Prostate gland (tissue), 2 donors: ENCODE results near the gene RPL26. TPM values are rescaled to one million over a fixed set of nuclear protein-coding genes. Genes with fewer than 3 reads are reported as not detected.
A peak's percentile ranks its signal among the peaks of the same experiment; 100 is the strongest.

Source experiments
- DNase-seq: peaks from one replicate; pipeline ENCODE4 v3.0.0-alpha.2; 2019; ENCODE audit warnings: low spot score
- H3K27ac ChIP-seq, 2 donors: fragments of 200-600 bp; sonication (generic); 2 replicates each; pipeline ENCODE4 v1.5.1; 2017 to 2019
- H3K27me3 ChIP-seq: fragments of 200-600 bp; sonication (generic); replicated peaks from 2 replicates; pipeline ENCODE4 v1.5.1; 2019; ENCODE audit not compliant: insufficient read depth
- H3K36me3 ChIP-seq, 2 donors: fragments of 200-600 bp; sonication (generic); 1 replicate in 1 of 2; 2 replicates in 1 of 2; pipeline versions ENCODE4 v1.5.1 to v1.8.1; 2017 to 2019
- H3K4me1 ChIP-seq: fragments of 200-600 bp; sonication (generic); replicated peaks from 2 replicates; pipeline ENCODE4 v1.5.1; 2019
- H3K4me3 ChIP-seq, 2 donors: fragments of 200-600 bp; sonication (generic); 2 replicates each; pipeline ENCODE4 v1.5.1; 2017 to 2019
- H3K9me3 ChIP-seq: fragments of 200-600 bp; sonication (generic); 2 replicates; pipeline ENCODE4 v1.5.1; 2017
- POLR2A ChIP-seq: fragments of 450-650 bp; IDR thresholded peaks from one replicate; pipeline ENCODE4 v1.6.1; 2016; ENCODE audit warnings: antibody characterized with exemption, mild to moderate bottlenecking
- POLR2AphosphoS5 ChIP-seq: sonication (generic); formaldehyde crosslinking; IDR thresholded peaks from one replicate; pipeline ENCODE4 v1.6.1; 2017; ENCODE audit warnings: antibody characterized with exemption
- WGBS: methylation state at CpG from one replicate; pipeline ENCODE4 v1.1.5; 2018; 5-methylcytosine and 5-hydroxymethylcytosine counted together
- intact Hi-C: fragments of 100-400 bp; cut with DNase I; formaldehyde crosslinking; loops from one replicate; pipeline ENCODE4 v1.14.2; 2022
- total RNA-seq, 2 donors: library from RNA; depleted of rRNA; stranded (reverse); fragments of >200 nt; gene quantifications; one replicate each; pipeline ENCODE4 v1.1.0, GENCODE V29; 2016
- TF ChIP-seq, protein P1 (sequence below), 4 experiments: fragments of 200-600 bp in 2 of 4; fragments of 450-650 bp in 2 of 4; sonication (generic) in 2 of 4; IDR thresholded peaks; 1 replicate in 3 of 4; 2 replicates in 1 of 4; pipeline ENCODE4 v1.5.1; 2016 to 2019; ENCODE audit warnings: antibody characterized with exemption in 4 of 4, mild to moderate bottlenecking in 2 of 4, moderate library complexity in 2 of 4

Gene RPL26
- total RNA-seq: 1,000 to 10,000 TPM; 1,762 to 3,819 TPM

DNA sequence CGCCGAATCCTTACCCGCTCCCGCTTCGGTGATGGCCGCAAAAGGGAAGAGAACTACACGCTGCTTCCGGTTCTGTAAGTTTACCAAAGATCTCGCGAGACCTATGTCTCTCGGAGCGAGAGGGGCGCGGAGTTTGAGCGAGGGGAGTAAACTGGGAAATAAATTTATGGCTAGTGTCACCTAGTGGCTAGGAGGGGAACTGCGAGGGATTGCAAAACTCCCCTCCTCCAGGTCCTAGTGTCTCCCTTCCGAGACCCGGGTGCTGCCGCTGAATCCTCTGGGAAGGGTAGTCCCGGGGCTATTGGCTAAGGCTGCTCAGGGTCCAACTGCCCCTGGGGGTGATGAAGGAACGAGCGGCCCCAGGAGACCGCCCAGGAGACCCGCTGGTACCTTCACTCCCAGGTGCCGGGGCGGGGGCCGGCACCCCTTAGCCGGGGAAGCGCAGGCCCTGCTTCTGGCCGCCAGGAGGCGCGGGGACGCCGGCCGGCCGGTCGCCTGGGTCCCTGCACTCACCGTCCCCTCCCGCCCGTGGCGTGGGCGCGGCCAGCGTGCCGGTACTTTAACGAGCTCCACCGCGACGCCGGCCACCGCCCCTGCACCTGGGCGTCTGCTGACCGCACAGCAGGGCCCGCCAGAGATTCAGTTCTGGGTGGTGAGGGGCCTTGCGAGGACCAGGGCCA is at the start of gene RPL26:
Gene RPL26 (minus strand): TSS at position 51 of the 680 bp plus-strand sequence. CDS start 883 bp downstream, outside the sequence.
- Histone ChIP-seq H3K27ac (peak within 1 kb of the TSS; percentile 81 to 85), H3K9me3 (no peaks in the 10 kb centered on the region), H3K36me3 (peaks cover 0 to 8% of the 10 kb centered on the region in 2 donors), H3K27me3 (no peaks in the 10 kb centered on the region), H3K4me3 (peak within 1 kb of the TSS; percentile 50 to 61), H3K4me1 (peaks cover 21% of the 10 kb centered on the region)
- WGBS: under 1% methylated on average over 31 of the region's 55 CpGs
- TF ChIP-seq POLR2A: peak; percentile 48
- peak; percentile 98 for TF ChIP-seq POLR2AphosphoS5
- TF ChIP-seq, protein P1, sequence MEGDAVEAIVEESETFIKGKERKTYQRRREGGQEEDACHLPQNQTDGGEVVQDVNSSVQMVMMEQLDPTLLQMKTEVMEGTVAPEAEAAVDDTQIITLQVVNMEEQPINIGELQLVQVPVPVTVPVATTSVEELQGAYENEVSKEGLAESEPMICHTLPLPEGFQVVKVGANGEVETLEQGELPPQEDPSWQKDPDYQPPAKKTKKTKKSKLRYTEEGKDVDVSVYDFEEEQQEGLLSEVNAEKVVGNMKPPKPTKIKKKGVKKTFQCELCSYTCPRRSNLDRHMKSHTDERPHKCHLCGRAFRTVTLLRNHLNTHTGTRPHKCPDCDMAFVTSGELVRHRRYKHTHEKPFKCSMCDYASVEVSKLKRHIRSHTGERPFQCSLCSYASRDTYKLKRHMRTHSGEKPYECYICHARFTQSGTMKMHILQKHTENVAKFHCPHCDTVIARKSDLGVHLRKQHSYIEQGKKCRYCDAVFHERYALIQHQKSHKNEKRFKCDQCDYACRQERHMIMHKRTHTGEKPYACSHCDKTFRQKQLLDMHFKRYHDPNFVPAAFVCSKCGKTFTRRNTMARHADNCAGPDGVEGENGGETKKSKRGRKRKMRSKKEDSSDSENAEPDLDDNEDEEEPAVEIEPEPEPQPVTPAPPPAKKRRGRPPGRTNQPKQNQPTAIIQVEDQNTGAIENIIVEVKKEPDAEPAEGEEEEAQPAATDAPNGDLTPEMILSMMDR (IDR thresholded peaks at IDR 0.05): peak; percentile 98 to 100 (median 100)
- peak; percentile 97 for DNase-seq
- intact Hi-C loops: no loop called here

DNA sequence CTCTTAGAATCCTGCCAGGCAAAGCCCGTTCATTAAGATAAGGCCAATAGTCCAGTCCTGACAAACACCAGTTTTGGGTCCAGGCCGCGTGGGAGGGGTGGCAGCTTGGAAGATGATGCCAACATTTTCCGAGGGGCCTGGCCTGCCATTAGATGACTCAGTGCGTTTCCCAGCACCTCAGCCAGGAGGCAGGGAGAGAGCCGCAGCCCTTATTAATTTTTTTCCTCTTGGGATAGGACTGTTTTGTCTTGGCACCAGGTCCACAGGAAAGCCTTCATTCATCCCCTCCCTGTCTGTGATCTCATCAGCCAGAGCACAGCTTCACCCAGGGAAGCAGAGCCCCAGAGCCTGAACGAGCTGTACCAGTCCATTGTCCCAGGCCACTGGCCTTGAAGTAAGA is 48.0 kb upstream of the RPL26 start:
- Histone ChIP-seq H3K9me3 (no peaks in the 10 kb centered on the region), H3K36me3 (no peaks in the 10 kb centered on the region), H3K4me3 (no peak overlapping the region), H3K4me1 (no peaks in the 10 kb centered on the region), H3K27me3 (no peaks in the 10 kb centered on the region), H3K27ac (no peak overlapping the region)
- WGBS: 61% methylated on average over 7 of the region's 7 CpGs
- no peak for DNase-seq
- intact Hi-C loops: no loop called here
- no peak for TF ChIP-seq POLR2A
- no peak for TF ChIP-seq POLR2AphosphoS5
- TF ChIP-seq, protein P1 (IDR thresholded peaks at IDR 0.05): no peak

DNA sequence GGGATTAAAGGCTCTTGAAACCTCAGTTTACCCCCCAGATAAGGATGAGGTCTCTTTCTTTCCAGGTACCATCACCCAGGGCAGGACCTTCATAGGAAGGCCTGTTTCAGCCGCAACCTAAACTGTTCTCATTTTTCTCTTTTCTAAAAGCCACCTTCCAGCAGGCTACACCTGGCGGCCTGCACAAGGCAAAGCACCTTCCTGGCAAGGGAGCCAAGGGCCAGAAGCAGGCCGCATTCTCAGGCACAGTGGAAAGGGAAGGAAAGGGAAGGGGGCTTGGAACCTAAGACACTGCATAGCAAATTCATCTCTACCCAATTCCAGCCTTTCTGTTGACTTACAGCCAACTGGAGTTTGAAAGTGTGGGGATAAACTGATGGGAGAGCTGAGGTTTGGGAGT is 43.8 kb upstream of the RPL26 start:
- no peaks in the 10 kb centered on the region for H3K9me3 ChIP-seq
- intact Hi-C loops: no loop called here
- no peaks in the 10 kb centered on the region for H3K4me1 ChIP-seq
- no peak for DNase-seq
- no peaks in the 10 kb centered on the region for H3K36me3 ChIP-seq
- WGBS: 98% methylated on average over 3 of the region's 3 CpGs
- TF ChIP-seq POLR2A (no peak), POLR2AphosphoS5 (no peak)
- TF ChIP-seq, protein P1 (IDR thresholded peaks at IDR 0.05): no peak
- no peak overlapping the region for H3K27ac ChIP-seq
- H3K27me3 ChIP-seq: no peaks in the 10 kb centered on the region
- no peak overlapping the region for H3K4me3 ChIP-seq

DNA sequence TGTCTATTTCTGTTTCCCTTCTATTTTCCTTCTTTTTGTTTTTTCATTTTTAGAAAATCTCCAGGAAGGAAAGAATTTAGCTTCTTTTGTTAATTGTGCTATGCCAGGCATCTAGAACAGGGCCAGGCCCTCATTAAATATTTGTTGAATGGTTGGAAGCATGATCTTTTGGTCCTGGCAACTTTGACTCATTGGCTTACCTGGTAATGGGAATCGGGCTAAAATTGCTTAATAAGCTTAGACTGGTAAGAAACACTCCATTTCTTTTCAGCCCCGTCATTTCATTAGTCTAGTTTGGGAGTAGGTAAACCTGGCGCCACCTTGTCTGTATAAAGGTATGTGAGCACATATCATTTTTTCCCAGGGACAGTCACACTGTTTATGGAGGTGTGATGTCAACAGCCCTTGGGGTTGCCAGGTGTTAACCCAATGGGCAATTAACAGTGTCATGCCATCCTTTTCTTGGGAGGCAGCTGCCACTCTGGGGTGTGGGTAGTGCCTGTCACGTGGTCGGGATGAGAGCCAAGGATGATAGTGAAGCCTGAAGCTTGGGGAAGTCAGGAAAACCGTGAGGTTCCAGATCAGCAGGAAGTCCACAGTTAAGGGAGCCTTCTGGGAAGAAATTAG is 43.2 kb upstream of the RPL26 start:
- Histone ChIP-seq H3K4me1 (no peaks in the 10 kb centered on the region), H3K27ac (no peak overlapping the region), H3K4me3 (no peak overlapping the region), H3K9me3 (no peaks in the 10 kb centered on the region), H3K27me3 (no peaks in the 10 kb centered on the region), H3K36me3 (no peaks in the 10 kb centered on the region)
- TF ChIP-seq POLR2A (no peak), POLR2AphosphoS5 (no peak)
- TF ChIP-seq, protein P1 (IDR thresholded peaks at IDR 0.05): no peak
- no peak for DNase-seq
- intact Hi-C loops: no loop called here
- 60% methylated on average over 6 of the region's 6 CpGs for WGBS

DNA sequence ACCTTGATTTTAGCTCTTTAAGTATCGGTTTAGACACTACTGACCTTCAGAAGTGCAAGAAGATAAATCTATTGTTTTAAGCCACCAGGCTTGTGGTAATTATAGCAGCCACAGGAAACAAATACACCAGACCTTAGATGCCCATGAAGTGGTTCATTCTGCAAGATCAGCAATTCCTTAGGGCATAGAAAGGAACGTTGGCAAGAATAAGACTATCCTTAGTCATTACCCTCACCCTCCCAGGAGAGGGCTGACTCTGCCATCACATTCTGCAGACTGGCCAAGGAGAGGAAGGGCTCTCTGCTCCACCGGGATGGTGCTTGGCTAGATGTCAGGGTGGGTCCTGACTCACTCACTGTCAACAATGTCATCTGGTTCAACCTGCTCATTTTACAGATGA is 38.6 kb upstream of the RPL26 start:
- TF ChIP-seq POLR2A (no peak), POLR2AphosphoS5 (no peak)
- TF ChIP-seq, protein P1 (IDR thresholded peaks at IDR 0.05): no peak
- WGBS: 77% methylated on average over 3 of the region's 3 CpGs

More for the DNA sequence above, 38.6 kb upstream of the RPL26 start:
- no peak overlapping the region for H3K27ac ChIP-seq
- H3K9me3 ChIP-seq: no peaks in the 10 kb centered on the region
- no peaks in the 10 kb centered on the region for H3K36me3 ChIP-seq
- no peak overlapping the region for H3K4me3 ChIP-seq
- H3K27me3 ChIP-seq: no peaks in the 10 kb centered on the region
- H3K4me1 ChIP-seq: no peaks in the 10 kb centered on the region
- DNase-seq: no peak
- intact Hi-C loops: no loop called here
